ENCODE results near the gene CIBAR2. TPM values are rescaled to one million over a fixed set of nuclear protein-coding genes. Genes with fewer than 3 reads are reported as not detected.

The CIBAR2 gene
- total RNA-seq, 1 donor, result not detected

GRCh38 chr16:85072947-85073346 lies 39.3 kb downstream of the CIBAR2 start:
- no peak overlapping the region for H3K4me3 ChIP-seq (ENCODE audit: low read depth, low read length)
- TF ChIP-seq, protein P1, sequence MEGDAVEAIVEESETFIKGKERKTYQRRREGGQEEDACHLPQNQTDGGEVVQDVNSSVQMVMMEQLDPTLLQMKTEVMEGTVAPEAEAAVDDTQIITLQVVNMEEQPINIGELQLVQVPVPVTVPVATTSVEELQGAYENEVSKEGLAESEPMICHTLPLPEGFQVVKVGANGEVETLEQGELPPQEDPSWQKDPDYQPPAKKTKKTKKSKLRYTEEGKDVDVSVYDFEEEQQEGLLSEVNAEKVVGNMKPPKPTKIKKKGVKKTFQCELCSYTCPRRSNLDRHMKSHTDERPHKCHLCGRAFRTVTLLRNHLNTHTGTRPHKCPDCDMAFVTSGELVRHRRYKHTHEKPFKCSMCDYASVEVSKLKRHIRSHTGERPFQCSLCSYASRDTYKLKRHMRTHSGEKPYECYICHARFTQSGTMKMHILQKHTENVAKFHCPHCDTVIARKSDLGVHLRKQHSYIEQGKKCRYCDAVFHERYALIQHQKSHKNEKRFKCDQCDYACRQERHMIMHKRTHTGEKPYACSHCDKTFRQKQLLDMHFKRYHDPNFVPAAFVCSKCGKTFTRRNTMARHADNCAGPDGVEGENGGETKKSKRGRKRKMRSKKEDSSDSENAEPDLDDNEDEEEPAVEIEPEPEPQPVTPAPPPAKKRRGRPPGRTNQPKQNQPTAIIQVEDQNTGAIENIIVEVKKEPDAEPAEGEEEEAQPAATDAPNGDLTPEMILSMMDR (IDR thresholded peaks at IDR 0.05; ENCODE audit: insufficient read depth, low read length), result no peak
- DNase-seq (ENCODE audit: low read depth), result peak; percentile 94

DNA sequence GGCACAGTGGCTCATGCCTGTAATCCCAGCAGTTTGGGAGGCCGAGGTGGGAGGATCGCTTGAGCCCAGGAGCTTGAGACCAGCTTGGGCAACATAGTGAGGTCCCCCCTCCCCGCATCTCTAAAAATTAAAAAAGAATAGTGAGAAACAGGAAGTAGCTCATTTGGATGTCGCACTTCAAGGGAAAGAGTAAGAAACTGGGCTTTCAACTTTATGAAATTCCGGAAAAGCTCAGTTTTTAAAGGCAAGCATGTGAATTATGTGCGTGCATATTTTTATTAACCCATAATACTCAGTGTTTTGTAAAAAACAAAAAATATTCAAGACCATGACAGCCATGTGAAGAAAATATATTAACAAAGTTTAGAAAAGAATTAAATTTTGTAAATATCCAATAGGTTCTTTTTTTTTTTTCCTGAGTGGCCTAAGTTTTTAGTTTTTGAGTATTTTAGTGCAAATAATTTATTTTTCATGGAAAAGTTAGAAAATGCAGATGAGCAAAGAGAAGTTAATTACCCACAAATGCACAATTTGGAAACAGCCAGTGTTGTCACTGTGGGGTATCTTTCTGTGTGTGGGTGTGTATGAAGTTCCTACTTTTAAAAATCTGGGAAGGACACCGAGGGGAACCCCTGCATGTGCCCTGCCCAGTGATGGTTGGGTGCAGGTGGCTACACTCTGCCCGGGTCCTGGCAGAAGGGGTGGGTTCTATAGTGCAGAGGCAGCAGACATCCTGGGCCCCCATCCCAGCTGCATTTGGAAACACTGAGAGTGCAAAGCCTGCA lies 40.0 kb downstream of the CIBAR2 start:
- DNase-seq (ENCODE audit: low read depth), result no peak
- no peak overlapping the region for H3K4me3 ChIP-seq (ENCODE audit: low read depth, low read length)
- TF ChIP-seq, protein P1 (IDR thresholded peaks at IDR 0.05; ENCODE audit: insufficient read depth, low read length), result no peak

DNA sequence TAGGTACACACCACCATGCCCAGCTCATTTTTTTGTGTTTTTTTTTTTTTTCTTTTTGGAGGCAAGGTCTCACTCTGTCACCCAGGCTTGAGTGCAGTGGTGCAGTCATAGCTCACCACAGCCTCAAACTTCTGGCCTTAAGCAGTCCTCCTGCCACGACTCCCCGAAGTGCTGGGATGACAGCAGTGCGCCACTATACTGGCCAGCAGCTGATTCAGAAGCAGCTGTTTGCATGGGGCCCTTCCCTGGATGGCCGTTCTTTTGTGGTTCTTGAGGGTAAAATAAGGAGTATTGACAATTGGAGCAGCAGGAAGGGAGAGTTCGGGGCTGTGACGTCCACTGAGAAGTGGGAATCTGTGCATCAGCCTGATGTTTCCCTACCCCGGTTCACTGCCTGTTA lies 43.1 kb downstream of the CIBAR2 start:
- TF ChIP-seq, protein P1 (IDR thresholded peaks at IDR 0.05; ENCODE audit: insufficient read depth, low read length), result no peak
- no peak for DNase-seq (ENCODE audit: low read depth)
- no peak overlapping the region for H3K4me3 ChIP-seq (ENCODE audit: low read depth, low read length)

DNA sequence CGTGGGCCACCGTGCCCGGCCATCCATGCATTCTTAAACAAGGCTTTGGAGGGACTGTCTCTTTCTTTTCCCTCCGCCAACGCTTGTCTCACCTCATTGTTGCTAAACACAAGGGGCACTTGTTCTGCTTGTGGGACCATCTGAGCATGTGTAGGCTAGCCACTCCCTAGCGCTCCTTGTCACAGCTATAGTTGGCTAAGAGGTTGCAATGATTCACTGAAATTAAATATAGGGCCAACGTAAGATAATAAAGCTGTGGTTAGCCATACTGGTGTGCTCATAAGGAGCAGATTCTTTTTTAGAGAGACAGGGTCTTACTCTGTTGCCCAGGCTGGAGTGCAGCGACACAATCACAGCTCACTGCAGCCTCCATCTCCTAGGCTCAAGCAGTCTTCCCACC lies 43.5 kb downstream of the CIBAR2 start:
- no peak overlapping the region for H3K4me3 ChIP-seq (ENCODE audit: low read depth, low read length)
- TF ChIP-seq, protein P1 (IDR thresholded peaks at IDR 0.05; ENCODE audit: insufficient read depth, low read length), result no peak
- no peak for DNase-seq (ENCODE audit: low read depth)

DNA sequence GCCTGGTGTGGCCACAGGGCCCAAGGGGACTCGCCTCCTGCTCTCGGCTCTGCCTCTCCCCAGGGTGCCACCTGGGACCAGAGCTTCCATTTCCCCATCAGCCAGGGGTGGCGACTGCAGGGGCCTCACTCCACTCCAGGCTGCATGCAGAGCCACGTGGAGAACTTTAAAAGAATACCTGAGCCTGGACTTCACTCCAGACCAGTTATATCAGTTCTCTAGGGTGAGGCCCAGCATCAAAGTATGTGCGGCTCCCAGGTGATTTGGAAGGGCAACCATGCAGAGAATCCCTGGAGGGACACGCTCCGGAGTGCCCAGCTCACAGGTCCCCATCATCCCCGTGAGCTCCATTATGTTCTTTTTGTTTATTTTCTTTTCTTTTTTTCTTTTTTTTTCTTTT lies 44.8 kb downstream of the CIBAR2 start:
- TF ChIP-seq, protein P1 (IDR thresholded peaks at IDR 0.05; ENCODE audit: insufficient read depth, low read length), result no peak
- H3K4me3 ChIP-seq (ENCODE audit: low read depth, low read length), result no peak overlapping the region
- no peak for DNase-seq (ENCODE audit: low read depth)

- DNase-seq (ENCODE audit: low read depth), result no peak
- TF ChIP-seq, protein P1 (IDR thresholded peaks at IDR 0.05; ENCODE audit: insufficient read depth, low read length), result no peak
- no peak overlapping the region for H3K4me3 ChIP-seq (ENCODE audit: low read depth, low read length)
Measured at GRCh38 chr16:85067024-85067423, 45.2 kb downstream of the CIBAR2 start.
